ENCODE results near the gene MYO5C. TPM values are rescaled to one million over a fixed set of nuclear protein-coding genes. Genes with fewer than 3 reads are reported as not detected.

The MYO5C gene
- total and polyA plus RNA-seq, 10 of the 15 experiments (the other 5 are each of a cell fraction or from before 2014, with no cell fraction given), result 0.29 to 1.3 (median 0.75) TPM

GRCh38 chr15:52276256-52276770 lies 19.3 kb downstream of the MYO5C start (continued):
- TF ChIP-seq ZNF274 (IDR thresholded peaks at IDR 0.05; ENCODE audit: insufficient read depth, insufficient read length), result no peak
- TF ChIP-seq BCL11A (IDR thresholded peaks at IDR 0.05; ENCODE audit: low read depth, low read length), result no peak
- TF ChIP-seq POLR2A (IDR thresholded peaks at IDR 0.05; ENCODE audit: low read depth, low read length), result no peak
- TF ChIP-seq BACH1 (IDR thresholded peaks at IDR 0.05; ENCODE audit: borderline replicate concordance), result no peak
- no peak for TF ChIP-seq SMARCA5 (IDR thresholded peaks at IDR 0.05)
- no peak for TF ChIP-seq KLF5 (IDR thresholded peaks at IDR 0.05; ENCODE audit: partially characterized antibody)
- no peak for TF ChIP-seq GABPA (IDR thresholded peaks at IDR 0.05; ENCODE audit: low read depth)
- TF ChIP-seq KAT2A (conservative IDR thresholded peaks at IDR 0.05; ENCODE audit: control insufficient read depth, low read depth, low read length), result no peak
- no peak for TF ChIP-seq TAF1 (IDR thresholded peaks at IDR 0.05; ENCODE audit: borderline replicate concordance, low read depth, low read length)

GRCh38 chr15:52263563-52264282 lies 31.9 kb downstream of the MYO5C start:
- SMC1A ChIA-PET (ENCODE audit: uncharacterized antibody, unreplicated experiment), result interaction anchor here (1.0 to 1.5 kb wide), 2 partner anchors 14 to 31 kb away, joined by 3 to 4 read pairs; no protein-coding TSS in a partner anchor
- FAIRE-seq, result no peak

More at GRCh38 chr15:52263563-52264282, 31.9 kb downstream of the MYO5C start:
- no peaks in the 10 kb centered on the region for H3K79me2 ChIP-seq (ENCODE audit: control insufficient read depth, insufficient read depth, low read length)
- H3K4me3 ChIP-seq, result no peak overlapping the region
- POLR2A ChIA-PET, result no interaction called here
- peaks cover 21% of the 10 kb centered on the region for H3K4me1 ChIP-seq (ENCODE audit: control insufficient read depth, insufficient read depth, low read length)
- no peaks in the 10 kb centered on the region for H3K27me3 ChIP-seq (replicated peaks in 1 of 2; ENCODE audit: control insufficient read depth in 2 of 2, insufficient read depth in 2 of 2, low read length in 1 of 2)
- CTCF ChIA-PET, result interaction anchor here (0.6 kb wide), 1 partner anchor 27 kb away, joined by 3 read pairs; no protein-coding TSS in a partner anchor
- H3K9me3 ChIP-seq (replicated peaks; ENCODE audit: control insufficient read depth, insufficient read depth, low read length), result no peaks in the 10 kb centered on the region
- ATAC-seq (no peak), DNase-seq (ENCODE audit: low read depth, low spot score) (no peak)
- TF ChIP-seq HDAC2 (IDR thresholded peaks at IDR 0.05) (no peak), NRF1 (conservative IDR thresholded peaks at IDR 0.05; ENCODE audit: low read depth, low read length) (no peak), EGR1 (IDR thresholded peaks at IDR 0.05; ENCODE audit: borderline replicate concordance in 1 of 2, low read depth in 2 of 2, low read length in 2 of 2) (no peak)
- no peak overlapping the region for H3K9ac ChIP-seq (ENCODE audit: control insufficient read depth, insufficient read depth, low read length)
- 81% methylated on average over 11 of the region's 11 CpGs for WGBS (ENCODE audit: insufficient coverage, insufficient replicate concordance, low lambda C conversion rate, missing lambda C conversion rate)
- H3K4me2 ChIP-seq (ENCODE audit: control insufficient read depth, insufficient read depth), result no peak overlapping the region
- in situ Hi-C loops (cut with MboI), result no loop called here
- no peaks in the 10 kb centered on the region for H3K36me3 ChIP-seq (ENCODE audit: control insufficient read depth in 2 of 2, insufficient read depth in 2 of 2, low read length in 1 of 2)
- BruUV-seq (replicated peaks), result no TSS peak
- intact Hi-C loops (cut with micrococcal nuclease; ENCODE audit: unreplicated experiment), result loop anchor here (5.0 kb wide), 1 partner anchor 44 kb away; no protein-coding TSS in a partner anchor
- RAD21 ChIA-PET (ENCODE audit: unreplicated experiment), result interaction anchor here (2.3 to 11.0 kb wide), 2 partner anchors 31 to 469 kb away, joined by 11 to 121 read pairs; no protein-coding TSS in a partner anchor
- H2AFZ ChIP-seq (ENCODE audit: control insufficient read depth, low read depth, low read length), result no peak overlapping the region
- no peaks in the 10 kb centered on the region for H4K20me1 ChIP-seq (ENCODE audit: control insufficient read depth, insufficient read depth)
- no peak overlapping the region for H3K27ac ChIP-seq (ENCODE audit: control insufficient read depth, insufficient read depth)

All from GM12878 (cell line).